ENCODE results near the gene CCIN.

GRCh38 chr9:36187414-36187813 is 18.2 kb downstream of the CCIN start:
- TF ChIP-seq CTCF (IDR thresholded peaks at IDR 0.05) (no peak), POLR2A (IDR thresholded peaks at IDR 0.05) (no peak)
